Spleen (tissue), 7 donors: ENCODE data around the gene PLEKHM3.

ENCODE experiments used
- POLR2A ChIP-seq, 3 donors: fragments of 450-650 bp; IDR thresholded peaks; one replicate each; pipeline ENCODE4 v1.5.1; 2017; ENCODE audit warnings: antibody characterized with exemption in 3 of 3, mild to moderate bottlenecking in 1 of 3
- TF ChIP-seq, protein P1 (sequence below), 11 experiments: fragments of 200-600 bp in 7 of 11; fragments of 450-650 bp in 4 of 11; sonication (generic) in 4 of 11; IDR thresholded peaks in 8 of 11; conservative IDR thresholded peaks in 3 of 11; 1 replicate in 7 of 11; 2 replicates in 4 of 11; pipeline versions ENCODE4 v1.4.0 to v1.8.0; 2016 to 2021; ENCODE audit warnings: antibody characterized with exemption in 11 of 11, inconsistent platforms in 4 of 11, mild to moderate bottlenecking in 1 of 11
- donor health status: DM: no; HTN: no; CAD: no; lungs with moderate emphysema.
- donor health status: DM: no; HTN: no; CAD: no.
- donor health status: DM: no; HTN: no; CAD: no.

DNA sequence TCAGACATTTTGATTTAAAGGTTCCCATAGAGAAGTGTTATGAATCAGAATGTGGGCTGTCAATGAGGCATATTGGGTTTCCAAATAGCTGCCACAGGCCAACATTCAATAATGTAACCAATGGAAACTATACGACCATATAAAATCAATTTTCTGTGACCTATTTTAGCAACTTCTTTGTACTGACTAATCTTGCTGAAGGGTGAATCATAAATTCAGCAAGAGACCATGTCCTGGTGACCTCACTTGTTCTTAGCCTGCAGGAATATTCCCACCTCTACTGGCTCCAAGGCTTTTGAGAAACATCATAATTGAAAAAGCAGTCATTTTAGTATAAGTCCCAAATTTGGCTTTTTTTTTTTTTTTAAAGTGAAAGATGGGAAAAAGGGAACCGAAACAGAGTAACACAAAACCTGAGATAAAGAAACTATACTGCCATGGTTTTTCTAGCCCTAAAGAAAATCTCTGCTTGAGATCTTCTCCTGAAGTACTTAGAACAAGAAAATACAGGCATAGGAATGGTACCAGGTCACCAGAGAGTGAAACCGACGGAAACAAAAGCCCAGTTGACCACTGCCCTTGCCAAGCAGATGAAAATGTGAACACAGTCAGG is 32.1 kb downstream of the PLEKHM3 start:
- TF ChIP-seq, protein P1, sequence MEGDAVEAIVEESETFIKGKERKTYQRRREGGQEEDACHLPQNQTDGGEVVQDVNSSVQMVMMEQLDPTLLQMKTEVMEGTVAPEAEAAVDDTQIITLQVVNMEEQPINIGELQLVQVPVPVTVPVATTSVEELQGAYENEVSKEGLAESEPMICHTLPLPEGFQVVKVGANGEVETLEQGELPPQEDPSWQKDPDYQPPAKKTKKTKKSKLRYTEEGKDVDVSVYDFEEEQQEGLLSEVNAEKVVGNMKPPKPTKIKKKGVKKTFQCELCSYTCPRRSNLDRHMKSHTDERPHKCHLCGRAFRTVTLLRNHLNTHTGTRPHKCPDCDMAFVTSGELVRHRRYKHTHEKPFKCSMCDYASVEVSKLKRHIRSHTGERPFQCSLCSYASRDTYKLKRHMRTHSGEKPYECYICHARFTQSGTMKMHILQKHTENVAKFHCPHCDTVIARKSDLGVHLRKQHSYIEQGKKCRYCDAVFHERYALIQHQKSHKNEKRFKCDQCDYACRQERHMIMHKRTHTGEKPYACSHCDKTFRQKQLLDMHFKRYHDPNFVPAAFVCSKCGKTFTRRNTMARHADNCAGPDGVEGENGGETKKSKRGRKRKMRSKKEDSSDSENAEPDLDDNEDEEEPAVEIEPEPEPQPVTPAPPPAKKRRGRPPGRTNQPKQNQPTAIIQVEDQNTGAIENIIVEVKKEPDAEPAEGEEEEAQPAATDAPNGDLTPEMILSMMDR (IDR thresholded peaks at IDR 0.05 in 8 of 11, conservative IDR thresholded peaks at IDR 0.05 in 3 of 11), result no peak
- no peak for TF ChIP-seq POLR2A (IDR thresholded peaks at IDR 0.05)
